ENCODE data around the gene SPATA18. TPM values are rescaled to one million over a fixed set of nuclear protein-coding genes. Genes with fewer than 3 reads are reported as not detected.

The SPATA18 gene
- total and polyA plus RNA-seq, 11 donors: 0.23 to 5.7 (median 1.7) TPM

- TF ChIP-seq POLR2A (IDR thresholded peaks at IDR 0.05): no peak
- TF ChIP-seq CTCF (IDR thresholded peaks at IDR 0.05): no peak
- no peak overlapping the region for H3K4me3 ChIP-seq
- peaks cover 0 to 9% (median 0%) of the 10 kb centered on the region in 9 donors for H3K27me3 ChIP-seq
- no peak overlapping the region for H3K27ac ChIP-seq
- WGBS, 4 donors: 95 to 98% (median 97%) methylated on average over 1 of the region's 1 CpG
- no peak for ATAC-seq
- intact Hi-C loops (cut with DNase I): no loop called here
- no peaks in the 10 kb centered on the region for H3K36me3 ChIP-seq
- DNase-seq: no peak
- peaks cover 0 to 17% (median 7%) of the 10 kb centered on the region in 12 donors for H3K4me1 ChIP-seq
- no peaks in the 10 kb centered on the region for H3K9me3 ChIP-seq
Measured at GRCh38 chr4:52058275-52058674, 7.2 kb downstream of the SPATA18 start.

GRCh38 chr4:52059372-52059771, 8.3 kb downstream of the SPATA18 start:
- no peaks in the 10 kb centered on the region for H3K36me3 ChIP-seq
- TF ChIP-seq CTCF (IDR thresholded peaks at IDR 0.05) (no peak), POLR2A (IDR thresholded peaks at IDR 0.05) (no peak)
- no peak overlapping the region for H3K4me3 ChIP-seq
- no peaks in the 10 kb centered on the region for H3K27me3 ChIP-seq
- peak in 2 of 5 donors; percentile 21 for DNase-seq
- ATAC-seq: peak in 3 of 4 donors; percentile 52 to 82 (median 72)
- H3K9me3 ChIP-seq: no peaks in the 10 kb centered on the region
- WGBS, 4 donors: 57 to 66% (median 60%) methylated on average over 3 of the region's 3 CpGs
- intact Hi-C loops (cut with DNase I): no loop called here
- H3K27ac ChIP-seq: no peak overlapping the region
- peaks cover 0 to 17% (median 7%) of the 10 kb centered on the region in 12 donors for H3K4me1 ChIP-seq

- H3K4me3 ChIP-seq: no peak overlapping the region
- H3K9me3 ChIP-seq: no peaks in the 10 kb centered on the region
- H3K36me3 ChIP-seq: no peaks in the 10 kb centered on the region
- H3K27me3 ChIP-seq: peaks cover 0 to 3% (median 0%) of the 10 kb centered on the region in 9 donors
- TF ChIP-seq POLR2A (IDR thresholded peaks at IDR 0.05) (no peak), CTCF (IDR thresholded peaks at IDR 0.05) (no peak)
- ATAC-seq (no peak), DNase-seq (no peak)
- intact Hi-C loops (cut with DNase I): no loop called here
- no peaks in the 10 kb centered on the region for H3K4me1 ChIP-seq
- H3K27ac ChIP-seq: no peak overlapping the region
- 57 to 74% (median 71%) methylated on average over 1 of the region's 1 CpG for WGBS, 4 donors
Measured at GRCh38 chr4:52069571-52069970, 18.5 kb downstream of the SPATA18 start.

- Histone ChIP-seq H3K4me1 (peaks cover 0 to 6% (median 0%) of the 10 kb centered on the region in 12 donors), H3K27ac (no peak overlapping the region), H3K9me3 (no peaks in the 10 kb centered on the region), H3K36me3 (no peaks in the 10 kb centered on the region), H3K4me3 (no peak overlapping the region), H3K27me3 (peaks cover 0 to 13% (median 0%) of the 10 kb centered on the region in 9 donors)
- ATAC-seq (no peak), DNase-seq (no peak)
- TF ChIP-seq POLR2A (IDR thresholded peaks at IDR 0.05) (no peak), CTCF (IDR thresholded peaks at IDR 0.05) (no peak)
- WGBS, 4 donors: 82 to 88% (median 84%) methylated on average over 10 of the region's 10 CpGs
- intact Hi-C loops (cut with DNase I): no loop called here
Measured at GRCh38 chr4:52071791-52072546, 20.9 kb downstream of the SPATA18 start.
